ENCODE measurements around the gene ANKFY1. TPM values are rescaled to one million over a fixed set of nuclear protein-coding genes. Genes with fewer than 3 reads are reported as not detected.

Gene ANKFY1
- total RNA-seq, 1 experiment from 2014 or later: 27.1 TPM

GRCh38 chr17:4119299-4119698, 144.5 kb downstream of the ANKFY1 start:
- DNase-seq (ENCODE audit: low read depth): no peak

DNA sequence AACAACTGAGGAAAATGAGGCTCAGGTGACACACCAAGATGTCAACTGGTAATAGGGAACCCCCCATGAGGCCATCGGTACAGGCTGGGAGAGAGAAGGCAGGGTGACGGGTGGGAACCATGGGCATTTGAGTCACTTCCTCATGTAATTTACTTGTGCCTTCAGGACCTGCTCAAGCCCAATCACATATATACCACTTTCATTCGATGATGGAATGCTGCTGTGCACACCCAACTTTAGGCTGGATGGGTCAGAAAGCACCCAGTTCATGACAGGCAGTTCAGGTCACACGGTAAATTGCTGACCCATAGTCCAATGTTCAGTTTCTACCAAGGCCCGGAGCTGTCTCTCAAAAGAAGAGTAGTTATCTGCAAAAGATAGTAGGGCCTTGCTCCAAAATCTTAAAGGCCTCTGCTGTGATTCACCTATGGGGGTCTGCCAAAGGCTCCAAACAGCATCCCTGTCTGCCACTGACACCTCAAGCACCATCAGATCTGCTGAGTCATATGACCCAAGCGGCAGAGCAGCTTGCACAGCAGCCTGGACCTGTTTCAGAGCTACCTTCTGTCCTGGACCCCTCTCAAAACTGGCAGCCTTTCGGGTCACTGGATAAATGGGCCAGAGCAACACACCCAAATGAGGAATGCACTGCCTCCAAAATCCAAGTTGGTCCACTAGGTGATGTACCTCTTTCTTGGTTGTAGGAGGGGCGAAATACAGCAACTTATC, 145.6 kb downstream of the ANKFY1 start:
- DNase-seq (ENCODE audit: low read depth): no peak

- DNase-seq (ENCODE audit: low read depth): no peak
These were observed 147.3 kb downstream of the ANKFY1 start for GRCh38 chr17:4116516-4116915.

Other genes starting within 250 kb of the ANKFY1 start
- 11.5 and 18.2 TPM in 2 replicates for gene ZZEF1, start 120.9 kb downstream of the ANKFY1 start, total RNA-seq (2014; rRNA removed; shearing (Covaris generic))
- gene CYB5D2, start 120.8 kb downstream of the ANKFY1 start, total RNA-seq (2014; rRNA removed; shearing (Covaris generic)): 15.8 and 19.2 TPM in 2 replicates
- gene UBE2G1, start 102.7 kb upstream of the ANKFY1 start, total RNA-seq (2014; rRNA removed; shearing (Covaris generic)): 68.2 and 78.2 TPM in 2 replicates
- 0.11 TPM in 1 of 2 replicates, not detected in the other for gene SPNS3, start 170.0 kb upstream of the ANKFY1 start, total RNA-seq (2014; rRNA removed; shearing (Covaris generic))
- not detected in 2 replicates for gene SPNS2, start 234.9 kb upstream of the ANKFY1 start, total RNA-seq (2014; rRNA removed; shearing (Covaris generic))